GM23338 (cell line): ENCODE measurements around the gene TNNI3K.

Experiments used
- EZH2 ChIP-seq: fragments of 200-600 bp; sonication (generic); IDR thresholded peaks from one replicate; pipeline ENCODE4 v1.8.0; 2017; ENCODE audit warnings: antibody characterized with exemption, mild to moderate bottlenecking, low read depth; ENCODE audit not compliant: unreplicated experiment
- POLR2AphosphoS5 ChIP-seq: IDR thresholded peaks from 2 replicates; pipeline ENCODE4 v1.6.1; 2016; ENCODE audit warnings: antibody characterized with exemption, low read depth
- STAT1 ChIP-seq: IDR thresholded peaks from one replicate; pipeline ENCODE4 v1.6.1; 2016; ENCODE audit warnings: antibody characterized with exemption; ENCODE audit not compliant: unreplicated experiment
- ZNF114 ChIP-seq: fragments of 250-450 bp; sonication (Bioruptor Pico); IDR thresholded peaks from 2 replicates; pipeline ENCODE4 v1.5.0; 2020; ENCODE audit warnings: mild to moderate bottlenecking, moderate library complexity
- ZNF331 ChIP-seq: fragments of 250-450 bp; sonication (Bioruptor Pico); IDR thresholded peaks from 2 replicates; pipeline ENCODE4 v1.5.0; 2020; ENCODE audit warnings: low read depth, mild to moderate bottlenecking, moderate library complexity
- TF ChIP-seq, protein P1 (sequence below), 2 experiments: fragments of 200-600 bp in 1 of 2; sonication (generic) in 1 of 2; conservative IDR thresholded peaks; 2 replicates each; pipeline versions ENCODE4 v1.5.1 to v1.6.1; 2016 to 2017; ENCODE audit warnings: antibody characterized with exemption in 2 of 2, low read depth in 2 of 2, mild to moderate bottlenecking in 2 of 2, moderate library complexity in 1 of 2
- TF ChIP-seq, protein P2 (sequence below): IDR thresholded peaks from one replicate; pipeline ENCODE4 v1.6.1; 2018; ENCODE audit warnings: antibody characterized with exemption; ENCODE audit not compliant: unreplicated experiment

DNA sequence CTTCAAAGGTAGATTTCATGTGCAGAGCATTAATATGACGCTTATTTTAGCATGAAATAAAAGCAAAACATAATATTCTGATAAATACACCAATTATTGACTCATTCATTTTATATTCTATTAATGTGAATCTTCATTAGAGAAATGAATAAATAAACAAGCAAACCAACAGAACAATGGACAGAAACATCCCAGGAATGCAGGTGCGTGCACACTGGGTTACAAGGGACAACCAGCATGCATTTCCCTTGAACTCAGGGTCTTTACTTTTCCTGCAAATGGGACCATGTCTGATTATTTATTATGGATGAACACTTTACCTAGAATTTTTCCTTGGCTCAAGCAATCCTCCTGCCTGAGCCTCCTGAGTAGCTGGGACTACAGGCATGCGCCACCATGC, 263.7 kb downstream of the TNNI3K start:
- TF ChIP-seq, protein P1, sequence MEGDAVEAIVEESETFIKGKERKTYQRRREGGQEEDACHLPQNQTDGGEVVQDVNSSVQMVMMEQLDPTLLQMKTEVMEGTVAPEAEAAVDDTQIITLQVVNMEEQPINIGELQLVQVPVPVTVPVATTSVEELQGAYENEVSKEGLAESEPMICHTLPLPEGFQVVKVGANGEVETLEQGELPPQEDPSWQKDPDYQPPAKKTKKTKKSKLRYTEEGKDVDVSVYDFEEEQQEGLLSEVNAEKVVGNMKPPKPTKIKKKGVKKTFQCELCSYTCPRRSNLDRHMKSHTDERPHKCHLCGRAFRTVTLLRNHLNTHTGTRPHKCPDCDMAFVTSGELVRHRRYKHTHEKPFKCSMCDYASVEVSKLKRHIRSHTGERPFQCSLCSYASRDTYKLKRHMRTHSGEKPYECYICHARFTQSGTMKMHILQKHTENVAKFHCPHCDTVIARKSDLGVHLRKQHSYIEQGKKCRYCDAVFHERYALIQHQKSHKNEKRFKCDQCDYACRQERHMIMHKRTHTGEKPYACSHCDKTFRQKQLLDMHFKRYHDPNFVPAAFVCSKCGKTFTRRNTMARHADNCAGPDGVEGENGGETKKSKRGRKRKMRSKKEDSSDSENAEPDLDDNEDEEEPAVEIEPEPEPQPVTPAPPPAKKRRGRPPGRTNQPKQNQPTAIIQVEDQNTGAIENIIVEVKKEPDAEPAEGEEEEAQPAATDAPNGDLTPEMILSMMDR (conservative IDR thresholded peaks at IDR 0.05; ENCODE audit: low read depth in 2 of 2) = no peak
- TF ChIP-seq STAT1 = no peak
- TF ChIP-seq EZH2 = no peak
- TF ChIP-seq ZNF331 = no peak
- no peak for TF ChIP-seq POLR2AphosphoS5
- TF ChIP-seq, protein P2, sequence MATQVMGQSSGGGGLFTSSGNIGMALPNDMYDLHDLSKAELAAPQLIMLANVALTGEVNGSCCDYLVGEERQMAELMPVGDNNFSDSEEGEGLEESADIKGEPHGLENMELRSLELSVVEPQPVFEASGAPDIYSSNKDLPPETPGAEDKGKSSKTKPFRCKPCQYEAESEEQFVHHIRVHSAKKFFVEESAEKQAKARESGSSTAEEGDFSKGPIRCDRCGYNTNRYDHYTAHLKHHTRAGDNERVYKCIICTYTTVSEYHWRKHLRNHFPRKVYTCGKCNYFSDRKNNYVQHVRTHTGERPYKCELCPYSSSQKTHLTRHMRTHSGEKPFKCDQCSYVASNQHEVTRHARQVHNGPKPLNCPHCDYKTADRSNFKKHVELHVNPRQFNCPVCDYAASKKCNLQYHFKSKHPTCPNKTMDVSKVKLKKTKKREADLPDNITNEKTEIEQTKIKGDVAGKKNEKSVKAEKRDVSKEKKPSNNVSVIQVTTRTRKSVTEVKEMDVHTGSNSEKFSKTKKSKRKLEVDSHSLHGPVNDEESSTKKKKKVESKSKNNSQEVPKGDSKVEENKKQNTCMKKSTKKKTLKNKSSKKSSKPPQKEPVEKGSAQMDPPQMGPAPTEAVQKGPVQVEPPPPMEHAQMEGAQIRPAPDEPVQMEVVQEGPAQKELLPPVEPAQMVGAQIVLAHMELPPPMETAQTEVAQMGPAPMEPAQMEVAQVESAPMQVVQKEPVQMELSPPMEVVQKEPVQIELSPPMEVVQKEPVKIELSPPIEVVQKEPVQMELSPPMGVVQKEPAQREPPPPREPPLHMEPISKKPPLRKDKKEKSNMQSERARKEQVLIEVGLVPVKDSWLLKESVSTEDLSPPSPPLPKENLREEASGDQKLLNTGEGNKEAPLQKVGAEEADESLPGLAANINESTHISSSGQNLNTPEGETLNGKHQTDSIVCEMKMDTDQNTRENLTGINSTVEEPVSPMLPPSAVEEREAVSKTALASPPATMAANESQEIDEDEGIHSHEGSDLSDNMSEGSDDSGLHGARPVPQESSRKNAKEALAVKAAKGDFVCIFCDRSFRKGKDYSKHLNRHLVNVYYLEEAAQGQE = no peak
- TF ChIP-seq ZNF114 (CRISPR knock-in tag) = no peak
